Activated T-helper 17 cell treated with anti-CD3 and anti-CD28 coated beads, Interleukin-2, amount 50 U/mL, for 72 hours (primary cell): Measurements from ENCODE around the gene PRICKLE2. TPM values are rescaled to one million over a fixed set of nuclear protein-coding genes. Genes with fewer than 3 reads are reported as not detected.

ENCODE experiments used
- ATAC-seq: fragments of 150-1000 bp; cut with Tn5 transposase; replicated peaks from 2 replicates; pipeline ENCODE4 v1.10.0; 2021; ENCODE audit warnings: mild to moderate bottlenecking, moderate library complexity
- H3K27ac Mint-ChIP-seq: one replicate; pipeline ENCODE4 v1.8.0; 2022; ENCODE audit warnings: mixed read lengths
- H3K27me3 Mint-ChIP-seq: one replicate; pipeline ENCODE4 v1.8.0; 2022; ENCODE audit warnings: mixed read lengths
- H3K36me3 Mint-ChIP-seq: one replicate; pipeline ENCODE4 v1.8.0; 2022; ENCODE audit warnings: low read depth, mild to moderate bottlenecking, mixed read lengths
- H3K4me1 Mint-ChIP-seq: one replicate; pipeline ENCODE4 v1.8.0; 2022; ENCODE audit warnings: mixed read lengths
- H3K4me3 Mint-ChIP-seq: one replicate; pipeline ENCODE4 v1.8.0; 2022; ENCODE audit warnings: mild to moderate bottlenecking, mixed read lengths
- H3K9me3 Mint-ChIP-seq: one replicate; pipeline ENCODE4 v1.8.0; 2022; ENCODE audit warnings: mixed read lengths
- total RNA-seq, 2 donors: library from RNA; stranded (reverse); gene quantifications; one replicate each; pipeline ENCODE4 v1.2.3, GENCODE V29; 2022

PRICKLE2 gene
- total RNA-seq, 2 donors from 2014 or later, result not detected

- no peaks in the 10 kb centered on the region for H3K4me1 Mint-ChIP-seq
- no peak overlapping the region for H3K4me3 Mint-ChIP-seq
- no peaks in the 10 kb centered on the region for H3K36me3 Mint-ChIP-seq
- peaks cover 21% of the 10 kb centered on the region for H3K27me3 Mint-ChIP-seq
- ATAC-seq, result no peak
- H3K9me3 Mint-ChIP-seq, result no peaks in the 10 kb centered on the region
- no peak overlapping the region for H3K27ac Mint-ChIP-seq
Observed at GRCh38 chr3:64174328-64174727, 50.9 kb downstream of the PRICKLE2 start.

- peaks cover 21% of the 10 kb centered on the region for H3K27me3 Mint-ChIP-seq
Observed at GRCh38 chr3:64173563-64173962, 51.7 kb downstream of the PRICKLE2 start.

GRCh38 chr3:64170270-64170669 is 55.0 kb downstream of the PRICKLE2 start:
- ATAC-seq, result no peak
- Mint-ChIP-seq H3K4me3 (no peak overlapping the region), H3K27me3 (peaks cover 17% of the 10 kb centered on the region), H3K4me1 (no peaks in the 10 kb centered on the region), H3K9me3 (no peaks in the 10 kb centered on the region), H3K27ac (no peak overlapping the region), H3K36me3 (no peaks in the 10 kb centered on the region)

More at GRCh38 chr3:64173563-64173962, 51.7 kb downstream of the PRICKLE2 start:
- H3K36me3 Mint-ChIP-seq, result no peaks in the 10 kb centered on the region
- H3K27ac Mint-ChIP-seq, result no peak overlapping the region
- no peaks in the 10 kb centered on the region for H3K4me1 Mint-ChIP-seq
- no peaks in the 10 kb centered on the region for H3K9me3 Mint-ChIP-seq
- no peak for ATAC-seq
- H3K4me3 Mint-ChIP-seq, result no peak overlapping the region

GRCh38 chr3:64167868-64168267 is 57.4 kb downstream of the PRICKLE2 start:
- Mint-ChIP-seq H3K4me1 (no peaks in the 10 kb centered on the region), H3K9me3 (no peaks in the 10 kb centered on the region), H3K36me3 (no peaks in the 10 kb centered on the region), H3K27me3 (peaks cover 10% of the 10 kb centered on the region), H3K27ac (no peak overlapping the region), H3K4me3 (no peak overlapping the region)
- ATAC-seq, result no peak

GRCh38 chr3:64167351-64167750 is 57.9 kb downstream of the PRICKLE2 start:
- H3K27ac Mint-ChIP-seq, result no peak overlapping the region
- no peak for ATAC-seq
- H3K27me3 Mint-ChIP-seq, result peaks cover 9% of the 10 kb centered on the region
- no peaks in the 10 kb centered on the region for H3K4me1 Mint-ChIP-seq
- no peak overlapping the region for H3K4me3 Mint-ChIP-seq
- H3K9me3 Mint-ChIP-seq, result no peaks in the 10 kb centered on the region
- no peaks in the 10 kb centered on the region for H3K36me3 Mint-ChIP-seq

GRCh38 chr3:64166584-64167162 is 58.6 kb downstream of the PRICKLE2 start:
- no peaks in the 10 kb centered on the region for H3K36me3 Mint-ChIP-seq
- no peak overlapping the region for H3K27ac Mint-ChIP-seq
- no peak for ATAC-seq
- H3K9me3 Mint-ChIP-seq, result no peaks in the 10 kb centered on the region
- H3K4me3 Mint-ChIP-seq, result no peak overlapping the region
- H3K4me1 Mint-ChIP-seq, result no peaks in the 10 kb centered on the region
- peaks cover 9% of the 10 kb centered on the region for H3K27me3 Mint-ChIP-seq

GRCh38 chr3:64164349-64164748 is 60.9 kb downstream of the PRICKLE2 start:
- no peak for ATAC-seq

GRCh38 chr3:64163755-64164148 is 61.5 kb downstream of the PRICKLE2 start:
- Mint-ChIP-seq H3K4me1 (no peaks in the 10 kb centered on the region), H3K4me3 (no peak overlapping the region), H3K27me3 (peaks cover 17% of the 10 kb centered on the region), H3K27ac (no peak overlapping the region), H3K9me3 (no peaks in the 10 kb centered on the region), H3K36me3 (no peaks in the 10 kb centered on the region)
- ATAC-seq, result no peak

More at GRCh38 chr3:64164349-64164748, 60.9 kb downstream of the PRICKLE2 start:
- Mint-ChIP-seq H3K4me3 (no peak overlapping the region), H3K4me1 (no peaks in the 10 kb centered on the region), H3K9me3 (no peaks in the 10 kb centered on the region), H3K36me3 (no peaks in the 10 kb centered on the region), H3K27ac (no peak overlapping the region), H3K27me3 (peaks cover 11% of the 10 kb centered on the region)

GRCh38 chr3:64163019-64163754 is 62.1 kb downstream of the PRICKLE2 start:
- Mint-ChIP-seq H3K27me3 (peaks cover 23% of the 10 kb centered on the region), H3K36me3 (no peaks in the 10 kb centered on the region), H3K4me3 (no peak overlapping the region), H3K9me3 (no peaks in the 10 kb centered on the region), H3K4me1 (no peaks in the 10 kb centered on the region), H3K27ac (no peak overlapping the region)
- ATAC-seq, result no peak

GRCh38 chr3:64161481-64161952 is 63.7 kb downstream of the PRICKLE2 start:
- no peaks in the 10 kb centered on the region for H3K36me3 Mint-ChIP-seq
- no peak overlapping the region for H3K27ac Mint-ChIP-seq
- ATAC-seq, result no peak
- no peaks in the 10 kb centered on the region for H3K4me1 Mint-ChIP-seq
- peaks cover 32% of the 10 kb centered on the region for H3K27me3 Mint-ChIP-seq
- H3K9me3 Mint-ChIP-seq, result no peaks in the 10 kb centered on the region
- no peak overlapping the region for H3K4me3 Mint-ChIP-seq

- Mint-ChIP-seq H3K27ac (no peak overlapping the region), H3K9me3 (no peaks in the 10 kb centered on the region), H3K27me3 (peaks cover 35% of the 10 kb centered on the region), H3K4me3 (no peak overlapping the region), H3K4me1 (no peaks in the 10 kb centered on the region), H3K36me3 (no peaks in the 10 kb centered on the region)
- no peak for ATAC-seq
Observed at GRCh38 chr3:64160000-64160695, 65.1 kb downstream of the PRICKLE2 start.

- Mint-ChIP-seq H3K27ac (no peak overlapping the region), H3K9me3 (no peaks in the 10 kb centered on the region), H3K36me3 (no peaks in the 10 kb centered on the region), H3K27me3 (peaks cover 35% of the 10 kb centered on the region), H3K4me3 (no peak overlapping the region), H3K4me1 (no peaks in the 10 kb centered on the region)
- no peak for ATAC-seq
Observed at GRCh38 chr3:64158334-64158733, 66.9 kb downstream of the PRICKLE2 start.

- Mint-ChIP-seq H3K27ac (no peak overlapping the region), H3K4me3 (no peak overlapping the region), H3K27me3 (peaks cover 35% of the 10 kb centered on the region), H3K4me1 (no peaks in the 10 kb centered on the region), H3K36me3 (no peaks in the 10 kb centered on the region), H3K9me3 (no peaks in the 10 kb centered on the region)
- no peak for ATAC-seq
Observed at GRCh38 chr3:64157150-64158035, 67.9 kb downstream of the PRICKLE2 start.

GRCh38 chr3:64155328-64155727 is 69.9 kb downstream of the PRICKLE2 start:
- Mint-ChIP-seq H3K4me1 (no peaks in the 10 kb centered on the region), H3K27ac (no peak overlapping the region), H3K9me3 (no peaks in the 10 kb centered on the region), H3K27me3 (peaks cover 34% of the 10 kb centered on the region), H3K4me3 (no peak overlapping the region), H3K36me3 (no peaks in the 10 kb centered on the region)
- ATAC-seq, result no peak
